Measurements from ENCODE around the gene DRAP1.

- TF ChIP-seq, protein P1, sequence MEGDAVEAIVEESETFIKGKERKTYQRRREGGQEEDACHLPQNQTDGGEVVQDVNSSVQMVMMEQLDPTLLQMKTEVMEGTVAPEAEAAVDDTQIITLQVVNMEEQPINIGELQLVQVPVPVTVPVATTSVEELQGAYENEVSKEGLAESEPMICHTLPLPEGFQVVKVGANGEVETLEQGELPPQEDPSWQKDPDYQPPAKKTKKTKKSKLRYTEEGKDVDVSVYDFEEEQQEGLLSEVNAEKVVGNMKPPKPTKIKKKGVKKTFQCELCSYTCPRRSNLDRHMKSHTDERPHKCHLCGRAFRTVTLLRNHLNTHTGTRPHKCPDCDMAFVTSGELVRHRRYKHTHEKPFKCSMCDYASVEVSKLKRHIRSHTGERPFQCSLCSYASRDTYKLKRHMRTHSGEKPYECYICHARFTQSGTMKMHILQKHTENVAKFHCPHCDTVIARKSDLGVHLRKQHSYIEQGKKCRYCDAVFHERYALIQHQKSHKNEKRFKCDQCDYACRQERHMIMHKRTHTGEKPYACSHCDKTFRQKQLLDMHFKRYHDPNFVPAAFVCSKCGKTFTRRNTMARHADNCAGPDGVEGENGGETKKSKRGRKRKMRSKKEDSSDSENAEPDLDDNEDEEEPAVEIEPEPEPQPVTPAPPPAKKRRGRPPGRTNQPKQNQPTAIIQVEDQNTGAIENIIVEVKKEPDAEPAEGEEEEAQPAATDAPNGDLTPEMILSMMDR (conservative IDR thresholded peaks at IDR 0.05; ENCODE audit: low read depth, low read length), result no peak
- no peak for TF ChIP-seq EZH2 (IDR thresholded peaks at IDR 0.05; ENCODE audit: borderline replicate concordance, low read depth, low read length, poor library complexity, severe bottlenecking)
Measured at GRCh38 chr11:65934014-65934413, 14.8 kb downstream of the DRAP1 start.
